Activated T-helper 17 cell treated with anti-CD3 and anti-CD28 coated beads, Interleukin-2, amount 50 U/mL, for 72 hours (primary cell): ENCODE results near the gene TP53BP2. TPM values are rescaled to one million over a fixed set of nuclear protein-coding genes. Genes with fewer than 3 reads are reported as not detected.

Experiments
- ATAC-seq: fragments of 150-1000 bp; cut with Tn5 transposase; replicated peaks from 2 replicates; pipeline ENCODE4 v1.10.0; 2021; ENCODE audit warnings: mild to moderate bottlenecking, moderate library complexity
- H3K27ac Mint-ChIP-seq: one replicate; pipeline ENCODE4 v1.8.0; 2022; ENCODE audit warnings: mixed read lengths
- H3K27me3 Mint-ChIP-seq: one replicate; pipeline ENCODE4 v1.8.0; 2022; ENCODE audit warnings: mixed read lengths
- H3K36me3 Mint-ChIP-seq: one replicate; pipeline ENCODE4 v1.8.0; 2022; ENCODE audit warnings: low read depth, mild to moderate bottlenecking, mixed read lengths
- H3K4me1 Mint-ChIP-seq: one replicate; pipeline ENCODE4 v1.8.0; 2022; ENCODE audit warnings: mixed read lengths
- H3K4me3 Mint-ChIP-seq: one replicate; pipeline ENCODE4 v1.8.0; 2022; ENCODE audit warnings: mild to moderate bottlenecking, mixed read lengths
- H3K9me3 Mint-ChIP-seq: one replicate; pipeline ENCODE4 v1.8.0; 2022; ENCODE audit warnings: mixed read lengths
- total RNA-seq, 2 donors: library from RNA; stranded (reverse); gene quantifications; one replicate each; pipeline ENCODE4 v1.2.3, GENCODE V29; 2022

Gene TP53BP2
- total RNA-seq, 2 donors from 2014 or later: 37.4 to 38.4 TPM

- Mint-ChIP-seq H3K4me3 (no peak overlapping the region), H3K27me3 (no peaks in the 10 kb centered on the region), H3K27ac (peak overlapping the region; percentile 18), H3K36me3 (peaks cover 82% of the 10 kb centered on the region), H3K4me1 (no peaks in the 10 kb centered on the region), H3K9me3 (no peaks in the 10 kb centered on the region)
- ATAC-seq: no peak
Observed at GRCh38 chr1:223763251-223763650, 82.5 kb downstream of the TP53BP2 start.

DNA sequence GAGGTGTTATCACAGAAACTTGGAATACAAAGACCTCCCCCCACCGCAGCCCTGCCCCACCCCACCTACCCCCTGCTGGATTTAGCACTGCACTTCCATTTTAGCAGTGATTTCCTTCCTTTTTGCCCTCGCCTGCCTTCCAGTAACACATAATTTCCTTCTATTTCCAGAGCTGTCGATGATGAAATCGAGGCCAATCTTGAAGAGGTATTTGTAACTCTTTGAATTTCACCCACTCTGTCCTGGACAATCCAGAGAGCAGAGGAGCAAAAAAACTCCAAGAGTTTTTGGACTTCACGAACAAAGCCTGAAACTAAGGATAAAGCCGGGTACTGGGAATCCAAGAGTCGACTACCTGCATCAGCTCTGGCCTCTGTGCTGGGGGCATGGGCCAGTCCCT, 84.3 kb downstream of the TP53BP2 start:
- no peak overlapping the region for H3K27ac Mint-ChIP-seq
- no peak for ATAC-seq

DNA sequence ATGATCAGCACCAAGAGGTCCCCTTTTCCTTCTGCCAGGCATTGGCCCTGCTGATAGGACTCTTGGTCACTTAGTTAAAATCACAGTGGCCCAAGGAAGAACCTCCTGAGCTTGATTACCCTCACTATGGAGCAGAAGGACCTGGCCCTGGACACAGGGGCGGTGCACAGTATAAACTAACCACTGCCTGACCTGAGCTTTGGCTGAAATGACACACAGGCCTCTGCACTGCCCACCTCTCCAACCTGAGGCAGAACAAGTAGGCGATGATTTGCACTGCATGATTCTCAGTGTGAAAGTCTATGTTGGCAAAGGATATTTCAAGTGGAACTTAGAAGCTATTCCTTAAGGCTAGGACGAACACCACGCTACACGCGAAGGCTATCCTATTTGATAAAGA, 84.9 kb downstream of the TP53BP2 start:
- Mint-ChIP-seq H3K36me3 (peaks cover 95% of the 10 kb centered on the region), H3K27me3 (no peaks in the 10 kb centered on the region), H3K4me1 (no peaks in the 10 kb centered on the region), H3K27ac (no peak overlapping the region), H3K4me3 (no peak overlapping the region), H3K9me3 (no peaks in the 10 kb centered on the region)
- ATAC-seq: no peak

More for the DNA sequence above, 84.3 kb downstream of the TP53BP2 start:
- Mint-ChIP-seq H3K4me3 (no peak overlapping the region), H3K4me1 (no peaks in the 10 kb centered on the region), H3K27me3 (no peaks in the 10 kb centered on the region), H3K9me3 (no peaks in the 10 kb centered on the region), H3K36me3 (peaks cover 95% of the 10 kb centered on the region)

DNA sequence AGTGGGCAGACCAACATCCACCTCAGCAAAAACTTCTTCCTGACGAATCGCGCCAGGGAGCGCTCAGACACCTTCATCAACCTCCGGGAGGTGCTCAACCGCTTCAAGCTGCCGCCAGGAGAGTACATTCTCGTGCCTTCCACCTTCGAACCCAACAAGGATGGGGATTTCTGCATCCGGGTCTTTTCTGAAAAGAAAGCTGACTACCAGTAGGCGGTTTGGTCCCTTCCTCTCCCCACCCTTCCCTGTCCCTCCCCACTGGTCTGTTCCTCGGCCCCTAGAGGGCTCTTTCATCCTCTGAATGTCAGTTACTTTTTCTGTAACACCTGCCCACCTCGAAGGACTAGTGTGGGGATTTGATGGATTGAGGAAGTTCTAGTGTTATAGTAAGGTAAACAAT, 86.5 kb downstream of the TP53BP2 start:
- H3K27ac Mint-ChIP-seq: no peak overlapping the region
- no peak for ATAC-seq
- H3K4me1 Mint-ChIP-seq: no peaks in the 10 kb centered on the region
- no peaks in the 10 kb centered on the region for H3K27me3 Mint-ChIP-seq
- H3K9me3 Mint-ChIP-seq: no peaks in the 10 kb centered on the region
- no peak overlapping the region for H3K4me3 Mint-ChIP-seq
- peaks cover 100% of the 10 kb centered on the region for H3K36me3 Mint-ChIP-seq

DNA sequence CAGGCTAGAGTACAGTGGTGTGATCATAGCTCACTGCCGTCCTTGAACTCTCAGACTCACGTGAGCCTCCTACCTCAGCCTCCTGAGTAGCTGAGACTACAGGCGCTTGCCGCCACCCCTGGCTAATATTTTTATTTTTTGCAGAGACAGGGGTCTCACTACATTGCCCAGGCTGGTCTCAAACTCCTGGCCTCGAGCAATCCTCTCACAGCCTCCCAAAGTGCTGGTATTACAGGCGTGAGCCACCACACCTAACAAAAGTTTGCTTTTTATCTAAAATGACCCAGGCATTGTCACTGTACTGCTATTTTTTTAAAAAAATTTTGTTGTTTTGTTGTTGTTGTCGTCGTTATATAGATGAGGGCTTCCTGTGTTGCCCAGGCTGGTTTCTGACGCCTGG, 87.0 kb downstream of the TP53BP2 start:
- Mint-ChIP-seq H3K4me3 (no peak overlapping the region), H3K27me3 (no peaks in the 10 kb centered on the region), H3K36me3 (peaks cover 97% of the 10 kb centered on the region), H3K9me3 (no peaks in the 10 kb centered on the region), H3K4me1 (no peaks in the 10 kb centered on the region), H3K27ac (no peak overlapping the region)
- ATAC-seq: no peak

- H3K4me3 Mint-ChIP-seq: no peak overlapping the region
- H3K4me1 Mint-ChIP-seq: no peaks in the 10 kb centered on the region
Observed at GRCh38 chr1:223756806-223757700, 88.7 kb downstream of the TP53BP2 start.

DNA sequence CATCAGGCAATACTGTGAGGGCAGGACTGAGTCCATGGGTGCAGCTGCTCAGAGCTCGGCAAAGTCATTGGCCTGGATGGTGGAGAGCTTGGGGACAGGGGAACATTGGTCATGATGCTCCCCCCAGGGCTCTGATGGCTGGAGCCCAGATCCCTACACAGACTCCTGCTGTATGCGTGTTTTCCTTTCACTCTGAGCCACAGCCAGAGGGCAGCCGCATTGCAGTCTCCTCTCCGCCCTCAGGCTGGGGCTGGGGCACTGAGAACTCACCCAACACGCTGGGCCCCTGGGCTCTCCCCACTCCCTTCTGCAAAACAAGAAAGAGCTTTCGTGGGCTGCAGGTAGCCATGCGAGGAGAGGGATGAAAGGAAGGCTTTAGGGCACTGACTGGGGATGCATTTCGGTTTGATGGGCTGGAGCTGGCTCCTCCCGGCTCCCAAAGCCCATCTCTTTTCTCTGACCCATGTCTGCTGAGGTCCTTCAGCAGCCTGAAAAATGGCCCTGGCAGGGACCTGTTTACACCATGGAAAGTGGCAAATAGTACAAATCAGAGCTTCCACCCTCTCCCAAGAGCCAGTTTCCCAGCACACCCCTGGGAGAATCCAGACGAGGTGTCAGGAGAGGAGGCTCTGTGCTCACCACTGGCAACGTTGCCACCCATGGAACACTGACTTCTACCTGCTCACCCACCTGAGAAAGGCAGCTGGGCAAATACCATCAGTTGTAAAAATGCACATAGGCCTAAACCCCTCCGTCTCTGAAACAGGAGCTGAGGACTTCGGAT, 89.6 kb downstream of the TP53BP2 start:
- ATAC-seq: no peak
- Mint-ChIP-seq H3K27ac (no peak overlapping the region), H3K36me3 (peaks cover 97% of the 10 kb centered on the region)

More at GRCh38 chr1:223756806-223757700, 88.7 kb downstream of the TP53BP2 start:
- H3K36me3 Mint-ChIP-seq: peaks cover 97% of the 10 kb centered on the region
- H3K27ac Mint-ChIP-seq: no peak overlapping the region
- no peaks in the 10 kb centered on the region for H3K27me3 Mint-ChIP-seq
- ATAC-seq: no peak
- H3K9me3 Mint-ChIP-seq: no peaks in the 10 kb centered on the region

GRCh38 chr1:223755432-223755792, 90.3 kb downstream of the TP53BP2 start:
- peaks cover 94% of the 10 kb centered on the region for H3K36me3 Mint-ChIP-seq
- H3K27ac Mint-ChIP-seq: no peak overlapping the region
- H3K27me3 Mint-ChIP-seq: no peaks in the 10 kb centered on the region
- H3K9me3 Mint-ChIP-seq: no peaks in the 10 kb centered on the region
- ATAC-seq: no peak
- no peaks in the 10 kb centered on the region for H3K4me1 Mint-ChIP-seq
- no peak overlapping the region for H3K4me3 Mint-ChIP-seq

More for the DNA sequence above, 89.6 kb downstream of the TP53BP2 start:
- H3K4me1 Mint-ChIP-seq: no peaks in the 10 kb centered on the region
- H3K27me3 Mint-ChIP-seq: no peaks in the 10 kb centered on the region
- no peaks in the 10 kb centered on the region for H3K9me3 Mint-ChIP-seq
- H3K4me3 Mint-ChIP-seq: no peak overlapping the region

- H3K27ac Mint-ChIP-seq: no peak overlapping the region
- H3K27me3 Mint-ChIP-seq: no peaks in the 10 kb centered on the region
- H3K4me3 Mint-ChIP-seq: no peak overlapping the region
- H3K9me3 Mint-ChIP-seq: no peaks in the 10 kb centered on the region
- no peak for ATAC-seq
- peaks cover 94% of the 10 kb centered on the region for H3K36me3 Mint-ChIP-seq
- no peaks in the 10 kb centered on the region for H3K4me1 Mint-ChIP-seq
Observed at GRCh38 chr1:223754681-223755431, 90.9 kb downstream of the TP53BP2 start.

DNA sequence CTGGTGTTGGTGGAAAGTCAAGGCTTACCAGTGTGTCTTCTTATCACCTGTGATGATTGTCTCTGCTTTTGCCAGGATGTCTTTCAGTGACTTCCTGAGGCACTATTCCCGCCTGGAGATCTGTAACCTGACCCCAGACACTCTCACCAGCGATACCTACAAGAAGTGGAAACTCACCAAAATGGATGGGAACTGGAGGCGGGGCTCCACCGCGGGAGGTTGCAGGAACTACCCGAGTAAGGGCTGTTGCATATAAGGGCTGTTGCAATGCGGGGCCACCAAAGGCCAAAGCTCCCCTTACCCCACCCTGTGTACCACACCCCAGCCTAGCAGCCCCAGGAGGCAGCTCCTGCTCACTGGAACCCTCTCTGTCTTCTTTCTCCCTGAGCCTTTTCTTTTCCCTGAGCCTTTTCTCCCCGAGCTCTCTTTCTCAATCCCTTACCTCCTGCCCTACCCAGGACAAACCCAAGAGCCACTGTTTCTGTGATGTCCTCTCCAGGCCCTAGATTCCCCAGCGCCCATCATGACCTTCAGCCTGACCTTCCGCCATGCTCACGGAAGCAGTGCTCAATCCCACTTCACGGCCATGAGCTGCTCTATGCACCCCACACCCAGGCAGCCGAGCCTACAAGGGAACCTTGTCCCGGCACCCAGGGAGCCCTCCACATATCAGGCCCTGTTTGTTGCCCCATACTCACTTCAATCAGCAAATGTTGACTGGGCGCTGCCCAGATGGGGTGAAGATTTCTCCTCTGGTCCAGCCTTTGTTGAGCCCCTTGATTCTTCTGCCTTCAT, 92.8 kb downstream of the TP53BP2 start:
- H3K27ac Mint-ChIP-seq: peak overlapping the region; percentile 75
- H3K36me3 Mint-ChIP-seq: peaks cover 83% of the 10 kb centered on the region
- peaks cover 2% of the 10 kb centered on the region for H3K4me1 Mint-ChIP-seq
- no peak for ATAC-seq
- H3K27me3 Mint-ChIP-seq: no peaks in the 10 kb centered on the region
- no peaks in the 10 kb centered on the region for H3K9me3 Mint-ChIP-seq
- H3K4me3 Mint-ChIP-seq: no peak overlapping the region

DNA sequence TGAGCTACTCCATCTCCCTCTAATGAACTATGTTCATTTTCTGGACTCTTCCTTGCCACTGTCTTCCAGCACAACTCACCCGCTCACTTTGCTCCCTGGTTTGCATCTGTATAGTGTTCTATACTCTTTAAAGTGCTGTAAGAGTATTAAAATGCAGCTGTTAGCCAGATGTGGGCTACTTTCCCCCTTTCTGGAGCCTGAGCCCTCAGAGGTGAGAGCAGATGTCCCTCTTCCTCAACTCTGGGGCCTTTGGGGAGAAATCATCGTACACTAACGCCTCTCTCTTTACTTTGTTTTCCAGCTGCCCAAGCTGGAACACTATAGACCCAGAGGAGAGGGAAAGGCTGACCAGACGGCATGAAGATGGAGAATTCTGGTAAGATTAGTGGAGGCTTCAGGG, 94.1 kb downstream of the TP53BP2 start:
- Mint-ChIP-seq H3K4me1 (peaks cover 13% of the 10 kb centered on the region), H3K27ac (peak overlapping the region; percentile 37), H3K36me3 (peaks cover 82% of the 10 kb centered on the region), H3K27me3 (no peaks in the 10 kb centered on the region), H3K9me3 (no peaks in the 10 kb centered on the region), H3K4me3 (no peak overlapping the region)
- ATAC-seq: no peak

GRCh38 chr1:223750730-223751570, 94.8 kb downstream of the TP53BP2 start:
- H3K9me3 Mint-ChIP-seq: no peaks in the 10 kb centered on the region

More at GRCh38 chr1:223750730-223751570, 94.8 kb downstream of the TP53BP2 start:
- H3K27me3 Mint-ChIP-seq: no peaks in the 10 kb centered on the region
- H3K27ac Mint-ChIP-seq: peak overlapping the region; percentile 37
- no peak for ATAC-seq
- H3K36me3 Mint-ChIP-seq: peaks cover 82% of the 10 kb centered on the region
- no peak overlapping the region for H3K4me3 Mint-ChIP-seq
- H3K4me1 Mint-ChIP-seq: peaks cover 13% of the 10 kb centered on the region
